Activated CD4-positive, CD25-positive, alpha-beta regulatory T cell treated with anti-CD3 and anti-CD28 coated beads, Interleukin-2, amount 50 U/mL, for 24 hours (primary cell): ENCODE data around the gene CCDC187.

ENCODE experiments used
- ATAC-seq, 2 donors: fragments of 150-1000 bp; cut with Tn5 transposase; one replicate each; pipeline ENCODE4 v1.10.0; 2021; ENCODE audit warnings: mild to moderate bottlenecking in 1 of 2, moderate library complexity in 1 of 2

The CCDC187 gene

DNA sequence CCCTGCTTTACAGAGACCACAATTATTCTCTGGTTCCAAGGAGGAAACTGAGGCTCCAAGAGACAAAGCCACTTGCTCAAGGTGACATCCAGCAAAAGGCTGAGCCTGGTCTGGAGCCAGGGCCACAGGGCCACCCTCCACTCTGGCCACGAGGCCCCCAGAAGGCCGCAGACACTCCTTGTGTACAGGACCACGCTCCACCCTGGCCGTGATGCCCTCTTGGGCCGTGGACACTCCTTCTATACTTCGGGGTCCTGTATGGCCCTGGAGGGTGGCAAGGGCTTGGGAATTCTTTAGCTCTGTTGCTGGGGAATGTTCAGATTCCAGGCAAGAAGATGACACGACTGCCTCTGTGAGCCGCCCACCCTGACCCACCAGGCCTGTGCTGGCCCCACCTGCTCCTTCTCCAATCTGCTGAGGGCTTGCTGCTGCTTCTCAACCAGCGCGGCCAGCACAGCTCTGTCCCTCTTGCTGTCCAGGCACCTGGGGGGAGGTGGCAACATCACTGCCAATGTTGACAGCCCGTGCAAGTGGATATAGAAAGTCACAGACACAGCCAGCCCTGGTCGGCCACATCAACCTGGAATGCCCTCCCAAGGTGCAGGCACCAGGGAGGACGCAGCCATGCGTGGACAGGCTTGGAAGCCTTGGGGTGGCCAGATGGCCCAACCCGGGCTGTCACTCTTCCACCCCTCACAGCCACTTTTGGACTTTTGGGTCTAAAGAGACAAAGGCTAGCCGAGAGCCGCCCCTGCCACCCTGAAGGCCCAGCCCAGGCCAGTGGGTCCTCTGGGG is 38.1 kb downstream of the CCDC187 start:
- ATAC-seq, result no peak

- ATAC-seq, result no peak
These were observed 39.2 kb downstream of the CCDC187 start for GRCh38 chr9:136264441-136265405.

GRCh38 chr9:136264031-136264430 is 39.9 kb downstream of the CCDC187 start:
- no peak for ATAC-seq

DNA sequence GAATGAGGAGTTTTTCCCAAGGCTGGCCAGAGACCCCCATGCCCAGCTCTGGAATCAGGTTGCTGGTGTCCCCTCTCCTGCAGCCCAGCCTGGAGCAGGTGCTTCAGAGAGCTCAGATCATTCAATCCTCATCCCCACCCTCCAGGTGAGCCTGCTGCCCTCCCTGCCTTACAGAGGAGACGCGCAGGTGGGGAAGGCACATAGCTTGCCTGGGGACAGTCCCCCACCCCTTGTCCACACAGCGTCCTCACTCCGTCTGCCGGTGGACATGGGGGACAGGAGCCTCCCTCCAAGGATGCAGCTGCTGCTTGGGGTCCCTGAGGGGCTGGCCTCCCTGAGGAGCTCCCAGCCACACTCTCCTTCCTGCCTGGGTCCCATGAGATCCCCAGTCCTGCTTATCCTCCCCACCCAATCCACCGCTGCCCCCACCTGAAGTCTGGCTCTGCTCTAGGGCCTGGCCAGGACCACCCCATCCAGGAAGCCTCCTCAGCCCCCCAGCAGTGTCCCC is 41.2 kb downstream of the CCDC187 start:
- ATAC-seq, result no peak

DNA sequence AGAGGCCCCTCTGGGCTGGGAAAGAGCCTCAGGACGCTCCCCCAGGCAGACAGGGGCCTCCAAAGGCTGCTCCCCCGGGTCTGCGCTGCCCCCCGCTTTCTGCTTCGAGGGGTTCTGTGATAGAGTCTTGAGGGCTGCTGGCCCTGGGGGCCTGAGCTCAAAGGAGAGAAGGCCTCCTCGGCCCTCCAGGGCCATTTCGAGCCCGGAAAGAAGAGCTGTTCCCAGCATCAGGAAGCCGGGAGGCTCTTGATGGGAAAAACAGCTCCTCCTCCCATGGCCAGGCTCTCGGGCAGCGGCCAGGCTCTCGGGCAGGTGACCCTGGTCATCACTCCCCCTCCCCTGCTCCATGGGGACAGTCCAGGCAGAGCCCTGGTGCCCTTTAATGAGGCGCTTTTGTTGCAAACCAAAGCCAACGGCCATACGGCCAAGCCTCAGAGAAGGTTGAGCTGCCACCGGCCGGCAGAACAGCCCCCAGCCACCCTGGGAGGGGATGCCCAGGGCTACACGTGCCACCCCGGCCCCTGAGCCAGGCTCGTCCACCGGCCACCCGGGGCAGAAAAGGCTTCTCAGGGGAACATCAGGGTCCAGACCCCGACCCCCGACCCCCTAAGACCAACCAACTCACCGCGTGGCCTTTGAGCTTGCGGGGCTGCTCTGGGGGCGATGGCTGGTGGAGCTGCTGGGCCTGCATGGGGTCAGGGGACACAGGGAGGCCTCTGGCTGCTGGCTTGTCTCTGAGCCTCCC is 42.0 kb downstream of the CCDC187 start:
- no peak for ATAC-seq

DNA sequence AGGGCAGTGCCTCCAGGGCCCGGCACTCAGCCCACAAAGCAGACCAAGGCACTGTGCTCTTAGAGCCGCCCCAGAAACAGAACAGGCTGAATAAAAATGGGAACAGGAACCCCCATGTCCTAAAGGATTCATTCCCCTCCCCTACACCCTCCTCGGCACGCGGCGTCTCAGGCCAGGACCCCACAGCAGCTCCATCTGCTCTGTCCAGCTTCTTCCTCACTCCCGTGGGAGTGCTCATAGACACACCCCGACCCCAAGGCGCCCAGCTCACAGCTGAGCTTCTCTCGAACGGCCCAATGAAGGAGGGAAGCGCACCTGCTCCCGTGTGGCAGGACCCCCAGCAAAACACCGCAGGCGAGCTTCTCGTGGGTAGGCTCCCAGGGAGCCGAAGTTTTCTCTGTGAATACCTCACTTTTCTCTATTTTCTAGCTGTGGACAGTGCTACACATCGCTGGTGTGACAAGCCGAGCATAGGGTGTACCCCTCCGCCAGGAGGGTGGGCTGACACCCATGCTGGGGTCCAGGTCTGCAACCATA is 42.9 kb downstream of the CCDC187 start:
- no peak for ATAC-seq

- no peak for ATAC-seq
These were observed 43.4 kb downstream of the CCDC187 start for GRCh38 chr9:136260521-136260920.

- ATAC-seq, result no peak
These were observed 44.1 kb downstream of the CCDC187 start for GRCh38 chr9:136259836-136260235.

- no peak for ATAC-seq
These were observed 44.4 kb downstream of the CCDC187 start for GRCh38 chr9:136259517-136259813.

DNA sequence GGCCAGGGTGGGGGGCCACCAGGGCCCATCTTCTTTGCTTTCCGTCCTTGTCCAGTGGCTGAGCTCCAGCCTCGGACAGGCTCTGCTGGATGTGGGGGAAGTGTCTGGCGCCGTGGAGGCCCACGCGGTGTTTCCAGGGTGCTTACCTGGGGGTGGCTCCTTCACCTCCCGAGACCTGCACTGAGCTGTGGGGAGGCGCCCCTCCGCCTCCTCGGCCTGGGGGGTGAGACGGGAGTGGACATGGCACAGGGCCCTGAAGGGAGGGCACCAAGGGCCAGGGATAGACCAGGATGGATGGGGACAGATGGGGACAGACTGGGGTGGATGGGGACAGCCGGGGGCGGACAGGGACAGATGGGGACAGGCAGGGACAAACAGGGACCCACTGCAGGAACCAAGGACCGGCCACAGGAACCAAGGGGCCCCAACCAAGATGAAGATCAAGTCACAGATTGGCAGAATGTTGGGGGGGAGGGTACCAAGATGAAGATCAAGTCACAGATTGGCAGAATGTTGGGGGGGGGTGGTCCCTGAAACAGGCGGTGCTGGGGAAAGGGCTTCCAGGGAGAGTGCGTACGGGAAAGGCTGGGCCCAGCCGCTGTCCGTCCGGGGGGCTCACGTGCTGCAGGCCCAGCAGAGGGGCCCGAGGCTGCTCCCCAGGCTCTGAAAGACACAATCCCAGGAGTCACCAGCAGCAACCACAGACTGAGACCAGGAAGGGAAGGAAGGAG is 44.9 kb downstream of the CCDC187 start:
- ATAC-seq, result no peak

DNA sequence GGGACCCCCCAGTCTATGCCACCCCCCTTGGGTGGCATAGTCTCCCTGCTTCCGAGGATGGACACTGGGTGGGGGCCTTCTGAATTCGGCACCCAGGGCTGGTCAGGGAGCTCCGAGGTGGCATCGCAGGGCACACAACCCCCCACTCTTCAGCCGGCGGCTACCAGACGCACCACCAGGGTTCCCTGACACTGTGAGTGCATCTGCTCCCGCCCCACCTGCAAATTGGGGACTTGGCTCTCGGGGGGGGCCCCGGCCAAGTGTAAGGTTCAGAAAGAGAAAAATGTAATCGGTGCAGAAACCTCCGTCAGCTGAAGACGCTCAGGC is 45.6 kb downstream of the CCDC187 start:
- no peak for ATAC-seq

DNA sequence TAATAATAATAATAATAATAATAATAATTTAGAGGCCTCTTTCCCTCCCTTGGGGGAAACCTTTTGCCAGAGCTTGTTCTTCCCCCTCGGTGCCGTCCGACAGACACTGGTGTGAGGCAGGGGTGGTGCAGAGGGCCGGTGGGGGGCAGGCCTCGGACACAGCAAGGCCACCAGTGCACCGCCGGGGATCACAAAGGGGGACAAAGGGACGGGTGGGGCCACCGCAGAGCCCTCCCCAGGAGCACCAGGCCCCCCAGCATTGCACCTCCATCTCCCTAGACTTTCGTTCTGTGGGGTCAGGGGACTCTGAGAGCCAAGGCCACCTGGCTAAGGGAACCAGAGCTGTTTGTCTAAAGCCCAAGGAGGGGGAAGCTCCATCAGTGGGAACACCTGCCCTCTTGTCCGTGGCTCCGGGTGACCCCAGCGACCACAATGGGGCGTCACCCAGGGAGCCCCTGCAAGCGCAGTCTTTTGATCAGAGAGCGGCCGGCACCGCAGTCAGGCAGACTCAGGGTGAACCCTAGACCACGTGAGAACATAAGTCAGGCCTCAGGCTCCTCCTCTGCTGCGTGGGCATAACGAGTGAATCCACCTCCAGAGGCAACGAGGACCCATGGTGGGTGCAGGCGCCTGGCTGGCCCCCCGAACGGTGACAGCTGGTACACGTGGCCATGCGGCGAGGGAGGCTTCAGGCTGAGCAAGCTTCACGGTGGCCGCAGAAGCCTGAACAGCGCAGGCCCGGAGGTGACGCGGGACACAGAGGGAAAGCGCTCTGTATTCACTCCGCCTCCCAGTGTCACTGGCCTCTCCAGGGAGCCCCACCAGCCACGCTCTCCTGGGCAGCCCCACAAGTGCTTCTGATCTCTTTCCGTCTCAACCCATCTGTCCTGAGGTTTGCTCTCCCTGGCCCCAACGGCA is 46.3 kb downstream of the CCDC187 start:
- ATAC-seq, result no peak

GRCh38 chr9:136255896-136256890 is 47.7 kb downstream of the CCDC187 start:
- ATAC-seq, result peak in 1 of 2 donors; percentile 9

- ATAC-seq, result no peak
These were observed 48.7 kb downstream of the CCDC187 start for GRCh38 chr9:136255166-136255538.

DNA sequence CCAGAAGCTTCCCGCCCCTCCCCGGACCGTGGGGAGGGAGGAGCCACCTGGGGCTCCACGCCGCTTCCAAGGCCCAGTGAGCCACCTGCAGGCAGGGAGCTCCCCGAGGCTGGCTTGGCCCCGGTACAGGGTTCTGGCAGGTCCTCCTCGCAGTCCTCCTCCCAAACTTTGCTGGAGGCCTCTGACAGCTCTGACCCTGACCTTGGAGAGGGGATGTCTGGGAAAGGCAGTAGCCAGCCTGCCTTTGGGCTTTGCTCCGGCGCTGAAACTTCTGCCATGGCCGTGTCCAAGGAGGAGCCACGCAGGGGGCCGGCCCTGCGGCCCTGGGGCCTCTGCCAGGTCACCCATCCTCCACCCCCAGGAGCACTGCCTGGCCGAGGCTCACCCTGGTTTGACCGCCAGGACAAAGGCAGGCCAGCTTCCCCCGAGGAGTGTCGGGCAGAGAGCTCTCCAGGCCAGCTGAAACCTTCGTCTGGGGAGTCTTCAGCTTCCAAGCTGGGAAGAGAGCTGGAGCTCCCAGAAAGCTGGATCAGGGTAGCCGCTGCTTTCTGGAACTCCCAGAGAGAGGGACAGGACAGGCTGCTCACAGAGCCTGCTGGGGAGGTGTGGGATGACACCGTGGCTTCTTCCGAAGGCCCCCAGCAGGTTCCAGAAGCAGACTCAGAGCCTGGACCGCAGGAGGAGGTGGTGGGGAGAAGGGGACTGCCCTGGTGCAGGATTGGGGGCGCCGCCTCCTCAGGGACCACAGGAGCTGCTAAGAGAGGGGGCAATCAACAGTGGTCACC is 49.3 kb downstream of the CCDC187 start:
- ATAC-seq, result no peak

- ATAC-seq, result no peak
These were observed 50.4 kb downstream of the CCDC187 start for GRCh38 chr9:136253246-136254130.

GRCh38 chr9:136252846-136253245 is 51.0 kb downstream of the CCDC187 start:
- ATAC-seq, result no peak

- ATAC-seq, result no peak
These were observed 51.6 kb downstream of the CCDC187 start for GRCh38 chr9:136252281-136252680.
